CD4-positive, alpha-beta T cell treated with Interleukin-6 at 100 ng/mL for 8 hours (primary cell): Measurements from ENCODE around the gene KIF16B.

Experiments used
- DNase-seq: peaks from one replicate; pipeline ENCODE4 v3.0.0-alpha.2; 2020; ENCODE audit warnings: mixed read lengths, low spot score

The KIF16B gene

DNA sequence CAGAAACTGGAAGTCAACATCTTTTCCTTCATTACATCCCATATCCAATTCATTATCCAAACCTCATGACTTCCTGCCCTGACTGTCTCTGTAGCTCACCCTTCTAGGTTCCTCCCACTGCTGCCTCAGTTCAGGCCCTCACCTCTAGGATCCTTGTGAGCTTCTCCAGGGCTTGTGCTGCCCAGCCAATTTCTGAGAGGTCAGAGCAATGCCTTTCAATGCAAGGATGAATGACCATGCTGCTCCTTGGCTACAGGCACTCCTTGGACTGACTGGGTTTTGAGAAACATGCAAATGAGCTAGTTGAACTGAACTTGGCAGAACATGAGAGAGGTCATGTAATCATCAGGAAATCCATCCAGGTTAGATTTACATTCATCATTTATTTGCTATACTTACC, 173.4 kb downstream of the KIF16B start:
- DNase-seq: no peak

DNA sequence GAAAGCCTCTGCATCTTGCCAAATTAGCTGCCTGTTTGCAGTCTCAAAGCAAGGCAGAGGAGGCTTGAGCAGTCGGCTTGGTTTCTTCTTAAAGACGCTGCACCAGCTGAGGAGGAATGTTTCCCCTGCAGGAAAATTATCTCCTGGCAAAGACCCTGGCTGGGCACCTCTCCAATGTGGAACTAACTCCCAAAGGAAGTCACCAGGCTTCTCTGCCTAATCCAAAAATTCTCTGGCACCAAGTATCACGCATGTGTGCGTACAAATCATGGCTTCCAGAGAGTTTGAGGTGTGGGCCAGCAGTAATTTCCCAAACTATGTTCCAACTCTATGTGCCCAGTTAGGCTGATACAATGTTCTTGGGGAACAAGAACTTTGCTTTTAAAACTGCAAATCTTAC, 176.2 kb downstream of the KIF16B start:
- no peak for DNase-seq

DNA sequence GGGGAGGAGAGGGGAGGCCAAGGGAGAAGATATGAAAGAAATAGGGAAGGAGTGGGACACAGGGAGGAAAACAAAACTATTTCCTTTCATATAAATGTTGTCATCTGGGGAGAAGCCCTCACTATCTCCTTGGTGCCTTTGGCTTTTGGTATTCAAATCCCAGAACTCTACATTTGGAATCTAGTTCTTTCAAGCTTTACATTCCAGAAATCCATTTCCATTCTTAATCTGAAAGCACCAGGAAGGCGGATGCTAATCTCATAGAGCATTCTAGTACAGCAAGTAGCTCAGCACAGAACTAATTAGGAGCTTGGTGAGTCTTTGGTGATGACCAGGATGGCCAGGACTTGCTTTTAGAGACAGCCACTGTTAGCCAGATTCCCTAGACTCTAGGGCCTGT, 177.9 kb downstream of the KIF16B start:
- DNase-seq: no peak

DNA sequence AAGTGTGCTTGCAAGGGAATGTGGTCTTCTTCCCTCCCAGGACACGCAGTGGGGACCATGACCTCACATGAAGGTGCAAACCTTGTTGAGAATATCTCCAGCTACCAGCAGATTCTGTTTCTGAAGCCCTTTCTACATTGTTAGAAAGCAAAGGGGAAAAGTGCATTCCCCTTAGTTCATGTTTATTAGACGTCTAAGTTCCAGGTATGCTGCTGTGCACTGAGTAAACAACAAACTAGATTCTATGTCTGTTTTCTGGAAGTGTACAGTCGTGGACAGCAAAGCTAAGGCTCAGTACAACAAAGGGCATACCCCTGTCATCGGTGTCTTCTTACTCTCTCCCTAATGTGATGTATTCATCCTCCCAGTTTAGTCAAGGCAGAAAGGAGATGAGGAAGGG, 178.5 kb downstream of the KIF16B start:
- DNase-seq: no peak

DNA sequence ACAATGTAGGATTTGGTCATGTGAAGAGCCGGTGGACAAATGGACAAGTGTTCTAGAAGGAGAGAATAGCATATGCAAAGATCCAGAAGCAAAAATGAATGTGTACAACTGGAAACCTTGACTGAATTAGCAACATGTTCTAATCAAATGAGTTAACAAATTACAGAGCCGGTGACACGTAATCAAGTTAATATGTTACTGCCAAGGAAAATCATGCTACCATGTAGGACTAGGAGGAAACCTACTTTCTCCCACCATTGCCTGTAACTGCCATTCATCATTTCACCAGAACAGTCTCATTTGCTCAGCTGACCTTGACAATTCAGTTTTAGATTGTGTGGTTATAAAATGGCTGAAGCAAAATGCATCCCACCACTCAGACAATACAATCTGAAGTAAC, 179.4 kb downstream of the KIF16B start:
- no peak for DNase-seq

DNA sequence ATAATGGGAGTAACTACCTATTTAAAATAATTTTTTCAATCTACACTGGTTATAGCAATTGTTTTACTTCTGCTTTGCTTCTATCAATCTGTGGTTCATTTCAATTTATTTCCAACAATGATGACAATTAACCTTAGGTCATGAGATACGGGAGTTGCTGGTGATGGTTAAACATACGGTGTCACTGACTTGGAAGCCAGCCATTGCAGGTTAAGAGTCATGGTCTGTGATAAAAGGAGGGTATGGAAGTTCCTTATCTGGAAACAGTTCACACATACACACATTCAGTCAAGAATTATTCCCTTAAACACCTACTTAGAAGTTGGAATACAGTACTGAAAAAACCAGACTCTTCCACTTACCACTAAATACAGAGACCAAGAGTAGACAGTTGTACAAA, 180.0 kb downstream of the KIF16B start:
- no peak for DNase-seq

DNA sequence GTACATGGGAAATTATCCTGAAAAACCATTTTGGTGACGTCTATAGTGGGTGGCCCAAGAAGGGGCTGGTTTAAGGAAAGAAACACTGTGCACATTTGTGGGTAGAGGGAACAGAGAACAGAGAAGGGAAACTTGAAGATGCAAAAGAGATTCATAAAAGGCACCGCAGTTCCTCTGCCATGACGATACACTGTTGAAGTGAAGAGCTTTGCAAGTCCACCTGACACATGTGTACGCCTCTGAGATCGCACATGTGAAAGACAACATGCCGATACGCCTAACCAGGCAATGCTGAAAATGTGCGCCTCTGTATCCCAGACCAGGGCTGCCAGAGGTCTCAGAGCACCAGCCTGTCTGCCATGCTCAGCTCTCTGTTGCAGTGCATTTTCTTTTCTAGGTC, 180.9 kb downstream of the KIF16B start:
- no peak for DNase-seq

DNA sequence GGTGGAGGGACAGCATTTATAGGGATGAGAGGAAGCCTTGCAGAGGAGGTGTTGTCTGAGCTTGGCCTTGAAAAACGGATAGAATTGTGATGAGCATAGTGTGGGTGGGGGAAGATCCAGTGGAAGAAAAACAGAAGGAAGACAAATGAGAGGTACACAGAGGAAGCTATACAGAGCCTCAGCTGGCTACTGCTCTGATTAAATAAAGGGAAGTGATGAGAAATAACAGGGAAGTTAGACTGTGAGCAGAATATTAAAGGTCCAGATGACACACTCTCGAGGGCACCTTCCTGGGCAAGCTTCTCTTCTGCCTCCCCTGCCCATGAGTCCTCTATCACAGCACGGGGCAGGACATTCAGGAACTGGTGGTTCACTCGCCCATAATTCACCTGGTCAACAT, 182.3 kb downstream of the KIF16B start:
- DNase-seq: no peak

DNA sequence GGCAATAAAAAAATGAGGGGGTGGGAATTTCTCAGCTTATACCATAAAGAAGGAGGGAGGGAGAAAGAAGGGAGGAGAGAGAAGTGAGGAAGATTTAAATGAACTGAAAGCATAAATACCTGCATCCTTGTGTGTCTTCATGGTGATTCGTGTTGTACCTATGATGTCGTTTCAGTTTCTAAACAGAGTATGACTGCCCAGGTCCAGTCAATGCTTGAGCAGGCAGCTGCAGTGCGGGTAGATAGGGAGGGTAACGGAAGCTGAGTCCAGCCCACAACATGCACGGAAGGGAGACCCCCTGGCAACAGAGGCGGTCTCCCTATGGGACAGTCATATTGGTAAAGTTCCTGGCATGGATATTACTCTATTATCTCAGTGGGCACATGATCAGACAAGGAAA, 184.5 kb downstream of the KIF16B start:
- DNase-seq: no peak

DNA sequence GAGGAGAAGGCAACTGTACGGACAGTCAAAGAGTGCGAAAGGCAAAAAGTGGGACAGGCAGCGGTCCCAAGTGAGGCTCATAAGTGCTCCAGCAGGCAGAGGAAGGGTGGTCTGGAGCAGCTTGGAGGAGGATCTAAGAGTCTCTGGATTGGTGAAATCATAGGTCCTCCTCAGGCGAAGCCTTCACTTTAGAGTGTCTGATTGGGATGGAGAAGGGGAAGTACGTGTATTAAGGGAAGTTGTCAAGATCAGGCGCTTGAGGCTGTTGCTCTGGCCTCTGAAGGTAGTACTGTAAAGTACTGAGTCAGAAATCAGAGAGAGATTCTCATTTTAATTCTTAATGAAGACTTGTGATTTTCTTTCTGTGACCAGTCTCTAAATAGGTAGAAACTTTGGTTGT, 185.6 kb downstream of the KIF16B start:
- no peak for DNase-seq

DNA sequence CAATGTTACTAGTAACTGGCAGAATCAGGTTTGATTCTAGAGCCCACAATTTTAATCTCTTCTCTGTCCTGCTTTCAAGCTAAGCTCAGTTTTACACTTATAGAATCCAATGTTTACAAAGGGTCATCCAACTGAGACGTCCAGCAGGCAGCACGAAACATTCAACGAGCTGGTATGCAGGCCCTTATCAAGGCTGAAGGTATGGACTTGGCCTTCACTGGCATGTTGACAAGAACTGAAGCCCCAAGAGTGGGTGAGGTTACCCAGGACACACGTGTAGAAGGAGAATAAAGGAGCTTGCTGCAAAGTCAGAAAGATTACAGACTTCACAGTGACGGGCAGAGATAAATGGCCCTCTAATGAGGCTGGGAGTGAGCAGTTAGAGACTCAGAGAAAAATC, 187.4 kb downstream of the KIF16B start:
- no peak for DNase-seq

DNA sequence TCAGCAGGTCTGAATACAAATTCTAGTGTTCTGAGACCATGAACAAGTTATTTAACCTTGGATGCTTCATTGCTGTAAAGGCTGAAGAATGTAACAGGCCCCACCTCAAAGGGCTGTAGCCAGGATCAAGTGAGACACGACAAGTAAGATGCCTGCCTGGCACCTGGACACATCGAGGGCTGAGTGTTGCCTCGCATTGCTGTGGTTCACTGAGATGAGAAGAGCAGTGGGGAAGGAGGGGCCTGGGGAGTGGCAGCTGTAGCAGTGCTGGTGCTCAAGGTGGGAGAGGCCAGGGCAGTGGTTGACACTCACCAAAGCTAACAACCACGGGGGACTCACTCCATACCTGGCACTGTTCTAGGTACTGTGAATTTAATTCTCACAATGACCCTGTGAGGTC, 187.8 kb downstream of the KIF16B start:
- no peak for DNase-seq

DNA sequence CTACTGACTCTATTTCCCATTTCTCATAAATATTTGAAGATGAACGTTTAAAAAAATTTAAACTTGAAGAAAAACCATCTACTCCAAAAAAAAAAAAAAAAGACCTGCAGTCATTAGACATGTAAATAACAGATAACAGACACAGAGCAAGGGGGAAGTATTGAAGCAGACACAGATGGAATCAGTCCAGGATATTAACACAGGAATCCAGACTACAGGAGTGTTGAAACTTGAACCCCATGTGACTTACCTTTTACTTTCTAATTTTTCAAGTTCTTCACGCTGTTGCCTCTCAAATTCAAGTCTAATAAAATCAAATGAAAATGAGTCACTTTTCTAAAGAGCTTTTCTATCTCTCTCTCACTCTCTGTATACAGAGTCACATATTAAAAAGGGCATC, 191.8 kb downstream of the KIF16B start:
- DNase-seq: no peak

DNA sequence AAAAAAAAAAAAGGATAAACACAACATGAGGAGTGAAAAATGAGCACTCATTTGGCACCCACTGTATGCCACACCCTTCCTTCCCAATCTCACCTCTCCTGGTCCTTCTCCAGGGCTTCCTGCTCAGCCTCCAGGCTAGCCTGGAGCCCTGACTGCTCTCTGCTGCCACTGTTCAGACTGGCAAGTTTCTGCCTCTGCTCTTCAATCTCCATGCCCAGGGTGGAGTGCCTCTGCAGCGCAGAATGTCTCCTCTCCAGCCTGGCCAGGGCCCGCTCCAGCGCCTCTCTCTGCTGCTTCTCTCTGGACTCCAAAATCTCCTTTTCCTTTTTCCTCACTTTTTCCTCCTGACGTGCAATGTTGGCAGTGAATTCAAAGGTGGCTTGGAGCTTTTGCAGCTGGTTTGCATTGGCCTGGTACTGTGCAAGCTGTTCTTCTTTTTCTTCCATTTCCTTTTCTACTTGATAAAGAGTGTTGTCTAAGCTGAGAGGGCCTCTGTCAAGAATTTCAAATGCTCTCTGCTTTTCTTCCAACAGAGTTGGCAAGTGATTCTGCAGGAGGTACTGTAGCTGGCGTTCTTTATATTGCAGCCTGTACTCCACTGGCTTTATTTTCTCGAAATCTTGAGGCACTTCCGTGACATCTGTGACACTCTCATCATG, 194.4 kb downstream of the KIF16B start:
- no peak for DNase-seq

DNA sequence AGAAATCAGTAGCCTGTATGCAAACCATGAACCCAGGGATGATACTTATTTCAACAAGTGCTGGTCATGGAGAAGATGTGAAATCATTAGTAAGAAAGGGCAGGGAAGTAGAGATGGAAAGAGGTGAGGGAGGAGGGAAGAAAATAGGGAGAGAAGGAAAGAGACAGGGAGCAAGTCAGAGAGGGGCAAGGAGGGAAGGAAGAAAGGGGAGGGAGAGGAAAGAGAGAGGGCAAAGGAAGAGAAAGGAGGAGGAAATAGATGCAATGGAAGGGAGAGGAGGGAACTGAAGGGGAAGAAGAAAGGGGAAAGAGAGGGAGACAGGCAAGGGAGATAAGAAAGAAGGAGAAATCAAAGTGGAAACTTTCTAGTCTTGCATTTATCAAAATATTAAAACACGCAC, 195.1 kb downstream of the KIF16B start:
- DNase-seq: no peak

DNA sequence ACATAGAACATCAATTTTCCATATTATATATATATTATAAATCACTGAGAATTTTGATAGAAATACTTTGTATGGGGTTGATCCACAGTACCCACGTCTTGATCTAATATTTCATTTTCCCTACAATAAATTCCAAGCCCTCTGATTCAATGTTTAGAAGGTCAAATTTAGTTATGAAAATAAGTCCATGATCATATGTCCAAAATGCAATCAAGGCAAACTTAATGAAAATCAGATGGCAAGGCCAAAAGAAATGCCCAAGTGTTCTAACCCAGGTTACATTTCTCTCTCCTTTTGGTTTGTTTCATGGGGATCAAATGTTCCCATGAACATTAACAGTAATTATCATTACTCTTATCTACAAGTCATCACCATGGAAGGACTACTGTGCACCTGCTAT, 203.8 kb downstream of the KIF16B start:
- no peak for DNase-seq

DNA sequence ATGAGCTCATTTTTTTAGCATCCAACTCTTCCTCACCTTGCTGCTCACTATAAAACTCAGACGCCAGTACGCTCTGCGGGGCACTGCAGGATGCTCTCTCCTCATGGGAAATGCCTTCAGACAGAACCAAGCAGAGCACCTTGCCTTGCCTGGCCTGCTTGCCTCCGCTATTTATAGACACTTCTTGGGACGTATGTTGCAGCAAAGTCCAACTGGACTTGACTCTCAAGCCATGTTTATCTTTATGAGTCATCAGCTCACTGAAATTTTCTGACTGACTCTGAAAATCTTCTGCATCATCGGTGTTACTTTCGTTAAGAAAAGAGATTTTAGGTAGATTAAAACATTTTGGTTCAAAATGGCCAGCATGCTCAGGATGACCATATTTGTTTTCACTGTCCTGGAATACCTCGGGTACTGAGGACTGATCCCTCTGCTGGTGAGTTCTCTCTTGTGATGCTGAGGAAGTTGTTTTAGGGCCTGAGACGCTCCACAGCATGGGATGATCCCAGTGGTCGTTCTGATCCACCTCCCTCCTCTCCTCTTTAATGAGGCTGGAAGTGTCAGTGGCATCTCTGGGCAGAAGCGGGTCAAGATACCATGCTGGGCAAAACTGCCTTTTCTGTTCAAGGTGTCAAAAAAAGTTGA, 204.5 kb downstream of the KIF16B start:
- DNase-seq: no peak

DNA sequence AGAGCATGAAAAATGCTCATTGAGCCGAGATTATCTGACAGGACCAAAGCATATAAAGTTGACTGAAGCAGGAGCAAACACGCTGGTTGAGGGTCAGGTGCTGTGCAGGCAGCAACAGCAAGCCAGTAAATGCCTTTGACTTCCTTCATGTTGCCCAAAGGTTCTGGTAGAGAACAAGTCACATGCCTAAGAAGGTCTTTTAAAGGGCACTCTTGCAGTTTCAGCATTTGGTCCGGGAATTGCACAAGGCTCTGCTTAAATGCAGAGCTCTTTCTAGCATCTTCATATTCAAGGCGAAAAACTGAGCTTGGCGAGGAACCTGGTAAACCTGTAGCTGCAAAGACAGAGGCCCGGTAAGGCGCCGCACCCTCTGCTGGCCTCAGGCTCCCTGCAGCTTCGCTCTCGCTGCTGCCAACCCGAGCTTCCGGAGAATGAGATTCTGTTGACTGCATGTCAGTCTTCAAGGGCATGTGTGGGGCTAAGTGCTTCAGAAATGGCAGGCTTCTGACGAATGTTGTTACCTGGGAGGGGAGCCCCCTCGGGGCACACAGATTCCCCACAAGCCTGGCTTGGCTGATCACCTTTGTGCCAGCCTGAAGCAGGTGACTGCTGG, 205.2 kb downstream of the KIF16B start:
- DNase-seq: no peak

DNA sequence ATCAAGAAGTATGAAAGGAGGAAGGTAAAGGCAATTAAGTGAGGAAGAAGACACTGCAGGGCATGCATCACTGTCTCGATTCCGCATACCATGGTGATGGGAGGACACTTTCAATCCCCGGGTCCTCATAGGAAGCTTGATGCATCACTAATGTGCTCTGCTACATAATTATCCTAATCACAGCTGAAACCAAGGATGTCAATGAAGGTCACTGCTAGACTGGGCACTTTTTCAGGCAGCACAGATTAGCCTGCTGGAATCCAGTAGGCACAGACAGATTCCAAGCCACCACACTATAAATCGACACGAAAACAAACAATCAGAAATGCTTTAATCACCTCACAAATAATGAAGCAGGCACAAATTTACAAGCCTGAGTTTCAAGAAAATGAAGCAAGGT, 206.7 kb downstream of the KIF16B start:
- no peak for DNase-seq

DNA sequence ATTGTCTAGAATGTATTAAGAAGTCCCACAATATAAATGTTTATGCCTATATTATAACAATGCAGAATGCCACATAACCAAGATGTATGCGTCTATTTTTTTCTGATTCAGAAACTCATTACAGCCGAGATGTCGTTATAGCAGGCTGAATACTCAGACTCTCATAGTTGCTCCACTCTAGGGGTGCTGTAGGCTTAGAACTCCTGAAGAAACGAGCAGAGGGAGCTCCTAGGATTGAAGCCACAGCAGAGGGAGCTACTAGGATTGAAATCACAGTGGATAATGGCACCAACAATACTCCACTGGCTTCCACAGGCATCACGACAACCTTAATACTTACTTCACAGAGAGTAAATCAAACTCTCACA, 208.9 kb downstream of the KIF16B start:
- DNase-seq: no peak

DNA sequence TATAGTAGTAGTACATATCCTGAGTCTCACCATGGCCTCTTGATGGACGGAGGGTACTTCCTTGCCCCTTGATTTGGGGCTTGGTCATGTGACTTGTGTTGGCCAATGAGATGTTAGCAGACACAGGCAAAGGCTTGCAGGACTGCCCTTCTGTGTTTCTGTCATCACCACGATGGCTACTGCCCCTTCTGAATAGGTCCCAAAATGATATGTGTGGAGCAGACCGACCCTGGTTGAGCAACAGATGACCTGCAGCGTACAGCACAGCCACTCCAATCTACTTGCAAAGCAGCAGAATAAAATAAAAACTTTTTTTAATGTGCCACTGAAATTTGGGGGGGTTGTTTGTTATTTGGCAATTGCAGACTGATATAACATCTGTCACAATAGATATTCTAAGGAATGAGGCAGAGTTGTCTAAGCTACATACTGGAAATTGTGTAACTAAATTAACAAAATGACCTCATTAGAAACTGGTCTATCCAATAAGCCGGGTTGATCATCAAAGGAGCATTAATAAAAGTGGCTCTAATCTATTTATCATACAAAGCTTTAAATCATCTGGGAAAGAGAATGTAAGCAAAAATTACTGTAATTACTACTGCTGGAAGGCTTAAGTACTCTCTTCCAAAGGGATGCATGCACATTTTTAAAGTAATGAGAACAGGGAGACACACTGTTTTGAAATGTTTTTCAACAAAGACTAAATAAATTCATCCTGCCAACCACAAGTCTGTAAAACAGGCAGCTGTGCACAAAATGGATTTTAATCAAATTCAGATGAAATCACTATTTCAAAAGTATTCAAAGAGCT, 209.5 kb downstream of the KIF16B start:
- DNase-seq: no peak

DNA sequence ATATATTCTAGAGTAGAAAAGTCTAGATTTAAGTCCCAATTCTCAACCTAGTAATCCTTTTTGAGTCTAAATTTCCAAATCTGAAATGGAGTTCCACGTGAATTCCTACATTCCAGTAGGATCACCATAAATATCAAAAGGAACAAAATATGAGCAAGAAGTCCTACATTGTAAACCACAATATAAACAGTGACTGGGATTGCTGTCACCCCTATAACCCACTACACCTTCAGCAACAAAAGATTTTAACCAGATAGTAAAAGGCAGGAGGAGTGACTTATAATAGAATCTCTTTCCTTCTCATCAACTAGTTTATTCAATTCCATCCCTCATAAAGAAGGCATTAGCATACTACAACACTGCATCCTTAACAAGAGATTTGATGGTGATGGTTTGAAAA, 210.6 kb downstream of the KIF16B start:
- no peak for DNase-seq

DNA sequence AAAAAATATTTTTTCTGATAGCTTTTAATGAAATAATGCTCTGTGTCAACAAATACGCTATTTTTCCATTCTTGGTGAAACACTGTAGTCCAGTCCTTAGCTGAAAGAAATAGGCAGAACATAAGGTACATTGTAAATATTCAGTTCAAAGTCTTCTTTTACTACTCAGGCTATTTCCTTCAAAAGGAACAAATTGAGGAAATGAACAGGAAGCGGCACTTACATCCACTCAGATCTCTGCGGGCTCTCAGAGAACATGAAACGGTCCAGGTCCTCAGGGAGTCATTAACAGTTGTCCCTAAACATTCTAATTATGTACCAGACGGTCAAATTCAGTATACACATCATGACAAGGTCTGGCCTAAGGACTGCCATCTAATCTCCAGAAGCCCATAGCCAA, 212.6 kb downstream of the KIF16B start:
- no peak for DNase-seq
